VCaP (cell line): ENCODE measurements around the gene XYLT1.
A peak's percentile ranks its signal among the peaks of the same experiment; 100 is the strongest.

ENCODE experiments used
- H3K27ac ChIP-seq: fragments of 450-650 bp; 2 replicates; pipeline ENCODE4 v1.5.1; 2017
- TF ChIP-seq, protein P1 (sequence below): fragments of 450-650 bp; conservative IDR thresholded peaks from 2 replicates; pipeline ENCODE4 v1.5.1; 2017; ENCODE audit warnings: mild to moderate bottlenecking, moderate library complexity

The XYLT1 gene

DNA sequence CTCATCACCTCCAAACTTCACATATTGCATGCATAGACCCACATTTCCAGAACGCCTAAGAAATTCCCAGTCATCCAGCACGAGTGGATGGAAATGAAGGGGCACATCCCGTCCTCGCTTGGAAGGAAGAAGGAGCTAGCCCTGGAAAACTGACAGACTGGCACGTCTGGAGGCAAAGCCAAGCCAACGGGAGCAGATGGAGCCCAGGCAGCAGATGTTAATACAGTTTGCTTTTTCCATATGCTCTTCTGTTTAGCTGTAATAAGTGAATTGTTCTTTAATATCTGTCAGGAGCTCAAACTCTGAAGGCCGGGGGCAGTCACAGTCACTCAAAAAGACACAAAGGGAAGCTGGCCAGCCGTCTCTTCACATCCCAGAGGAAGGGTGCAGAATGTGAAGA is 187.7 kb downstream of the XYLT1 start:
- no peak overlapping the region for H3K27ac ChIP-seq
- TF ChIP-seq, protein P1, sequence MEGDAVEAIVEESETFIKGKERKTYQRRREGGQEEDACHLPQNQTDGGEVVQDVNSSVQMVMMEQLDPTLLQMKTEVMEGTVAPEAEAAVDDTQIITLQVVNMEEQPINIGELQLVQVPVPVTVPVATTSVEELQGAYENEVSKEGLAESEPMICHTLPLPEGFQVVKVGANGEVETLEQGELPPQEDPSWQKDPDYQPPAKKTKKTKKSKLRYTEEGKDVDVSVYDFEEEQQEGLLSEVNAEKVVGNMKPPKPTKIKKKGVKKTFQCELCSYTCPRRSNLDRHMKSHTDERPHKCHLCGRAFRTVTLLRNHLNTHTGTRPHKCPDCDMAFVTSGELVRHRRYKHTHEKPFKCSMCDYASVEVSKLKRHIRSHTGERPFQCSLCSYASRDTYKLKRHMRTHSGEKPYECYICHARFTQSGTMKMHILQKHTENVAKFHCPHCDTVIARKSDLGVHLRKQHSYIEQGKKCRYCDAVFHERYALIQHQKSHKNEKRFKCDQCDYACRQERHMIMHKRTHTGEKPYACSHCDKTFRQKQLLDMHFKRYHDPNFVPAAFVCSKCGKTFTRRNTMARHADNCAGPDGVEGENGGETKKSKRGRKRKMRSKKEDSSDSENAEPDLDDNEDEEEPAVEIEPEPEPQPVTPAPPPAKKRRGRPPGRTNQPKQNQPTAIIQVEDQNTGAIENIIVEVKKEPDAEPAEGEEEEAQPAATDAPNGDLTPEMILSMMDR = no peak

DNA sequence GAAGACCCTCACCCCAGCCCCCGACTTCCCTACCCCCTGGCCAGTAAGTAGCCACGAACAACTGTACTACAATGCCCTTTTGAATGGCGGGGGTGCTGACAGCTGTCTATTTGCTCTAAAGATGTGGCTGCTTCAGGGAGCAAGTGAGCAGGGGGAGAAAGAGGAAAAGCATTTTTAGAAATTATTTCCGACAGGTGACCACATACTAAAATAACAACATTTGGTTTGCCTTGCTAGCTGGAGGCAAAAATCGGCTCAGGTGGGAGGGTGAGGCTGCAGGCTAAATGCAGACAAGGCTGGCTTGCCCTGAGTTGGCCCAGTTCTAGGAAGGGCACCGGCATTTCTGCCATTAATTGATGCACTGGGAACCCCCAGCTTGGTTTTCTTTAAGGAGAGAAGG is 188.5 kb downstream of the XYLT1 start:
- TF ChIP-seq, protein P1 = no peak
- no peak overlapping the region for H3K27ac ChIP-seq

DNA sequence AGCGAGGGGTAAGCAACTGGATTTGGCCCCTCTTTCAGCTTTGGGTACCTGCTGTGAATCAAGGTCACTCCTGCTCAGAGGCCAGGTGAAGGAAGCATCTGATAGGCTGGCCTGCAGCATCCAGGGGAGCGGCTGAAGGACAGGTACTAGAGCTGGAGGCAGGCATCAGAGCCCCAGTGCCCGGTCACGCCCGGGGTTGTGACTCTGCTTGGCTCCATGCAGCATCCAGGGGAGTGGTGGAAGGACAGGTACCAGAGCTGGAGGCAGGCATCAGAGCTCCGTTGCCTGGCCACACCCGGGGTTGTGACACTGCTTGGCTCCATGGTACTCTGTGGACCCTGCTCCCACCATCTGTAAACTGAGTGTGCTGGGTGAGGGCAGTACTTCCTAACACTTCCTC is 189.7 kb downstream of the XYLT1 start:
- TF ChIP-seq, protein P1 = no peak
- H3K27ac ChIP-seq = no peak overlapping the region

DNA sequence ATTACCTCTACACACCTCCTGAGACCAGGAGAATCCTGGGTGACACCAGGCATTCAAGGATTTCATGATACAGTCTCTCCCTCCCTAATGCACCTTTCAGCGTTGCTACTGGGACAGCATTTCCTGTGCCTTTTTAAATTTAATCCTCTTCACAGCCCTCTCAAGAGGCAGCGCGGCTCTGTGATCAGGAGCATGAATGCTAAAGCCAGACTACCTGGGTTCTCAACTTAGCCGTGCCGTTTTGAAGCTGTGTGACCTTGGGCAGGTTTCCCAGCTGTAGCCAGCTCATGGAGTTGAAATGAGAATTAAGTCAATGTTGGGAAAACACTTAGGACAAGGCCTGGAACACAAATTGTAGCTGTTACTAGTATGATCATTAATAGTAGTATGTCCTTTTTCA is 191.8 kb downstream of the XYLT1 start:
- TF ChIP-seq, protein P1 = no peak
- H3K27ac ChIP-seq = no peak overlapping the region

DNA sequence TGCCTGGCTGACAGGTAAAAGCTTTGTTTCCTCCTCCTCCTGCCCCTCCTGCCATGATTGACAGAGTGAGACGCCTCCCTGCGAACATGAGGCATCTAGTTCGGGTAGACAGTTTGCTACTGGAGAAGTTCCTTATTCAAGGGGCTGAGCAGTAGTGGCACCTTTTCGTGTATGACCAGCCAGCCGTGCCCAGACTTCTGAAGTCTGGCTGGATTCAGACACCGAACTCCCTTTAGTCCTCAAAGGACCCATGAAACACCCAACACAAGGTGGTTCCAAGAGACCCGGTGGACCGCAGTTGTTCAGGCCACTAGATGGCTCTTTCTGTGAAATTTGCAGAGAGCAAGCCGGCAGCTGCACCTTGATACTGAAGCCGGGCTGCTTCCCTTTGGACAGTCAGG is 192.8 kb downstream of the XYLT1 start:
- H3K27ac ChIP-seq = no peak overlapping the region
- TF ChIP-seq, protein P1 = peak; percentile 67

DNA sequence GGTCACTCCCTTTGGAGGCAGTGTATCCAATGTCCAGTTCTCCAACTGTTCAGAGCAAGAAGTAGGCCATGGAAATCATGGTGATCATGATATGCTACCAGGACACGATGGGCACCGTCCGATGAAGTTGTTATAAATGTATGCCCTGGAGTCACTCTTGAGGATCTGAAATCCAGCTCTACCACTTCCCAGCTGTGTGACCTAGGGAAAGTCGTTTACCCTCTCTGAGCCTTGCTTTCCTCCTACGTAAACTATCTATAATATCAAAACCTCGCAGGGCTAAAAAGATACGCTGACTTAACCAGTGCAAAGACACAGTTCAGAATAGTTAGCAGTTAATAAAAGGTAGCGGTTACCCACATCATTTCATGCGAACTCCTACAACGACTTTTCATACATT is 194.2 kb downstream of the XYLT1 start:
- TF ChIP-seq, protein P1 = no peak
- H3K27ac ChIP-seq = no peak overlapping the region

DNA sequence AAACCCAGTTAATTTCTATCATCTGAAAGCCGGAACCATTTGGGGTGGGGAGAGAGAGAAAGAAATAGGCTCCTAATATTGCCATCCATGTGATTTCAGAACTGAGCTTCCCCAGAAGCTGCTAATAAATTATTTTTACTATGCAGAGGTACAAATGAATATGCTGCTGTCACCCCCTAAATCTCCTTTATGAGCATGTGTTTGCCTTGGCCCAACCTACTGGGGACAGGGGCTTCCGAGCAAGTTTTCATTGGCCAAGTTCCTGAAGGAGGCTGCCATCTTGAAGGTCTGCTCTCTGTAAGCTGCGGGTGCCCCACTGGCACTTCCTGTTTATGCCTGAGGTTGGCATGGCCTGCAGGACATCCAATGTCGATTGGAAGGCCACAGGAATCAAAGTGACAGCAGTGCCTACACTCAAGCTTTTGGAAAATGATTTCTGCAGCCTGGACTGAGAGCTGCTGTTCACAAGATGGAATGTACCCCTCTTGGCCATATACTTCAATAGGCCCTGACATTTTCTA is 194.7 kb downstream of the XYLT1 start:
- H3K27ac ChIP-seq = no peak overlapping the region

More for the DNA sequence above, 194.7 kb downstream of the XYLT1 start:
- TF ChIP-seq, protein P1 = no peak
